Mucosa of gallbladder (tissue), 1 donor: ENCODE results near the gene NARS2. TPM values are rescaled to one million over a fixed set of nuclear protein-coding genes. Genes with fewer than 3 reads are reported as not detected.
"Not testable (repeated sequence)": the region's sequence is repeated elsewhere in the genome, so short reads cannot be mapped to it uniquely, and the experiment has no call there.

Experiments used
- DNase-seq: peaks from one replicate; pipeline ENCODE4 v3.0.0-alpha.2; 2020; ENCODE audit warnings: low spot score
- total RNA-seq: library from RNA; stranded (reverse); gene quantifications from one replicate; pipeline ENCODE4 v1.2.1, GENCODE V29; 2021
- donor health status: DM: no; HTN: no; CAD: no.

NARS2 gene
- total RNA-seq, 1 donor from 2014 or later, result 16.3 TPM

- DNase-seq, result no peak
Measured at GRCh38 chr11:78493413-78493975, 81.2 kb downstream of the NARS2 start.

GRCh38 chr11:78492973-78493372 lies 81.7 kb downstream of the NARS2 start:
- no peak for DNase-seq

GRCh38 chr11:78489184-78489583 lies 85.5 kb downstream of the NARS2 start:
- no peak for DNase-seq

- no peak for DNase-seq
Measured at GRCh38 chr11:78478536-78478935, 96.1 kb downstream of the NARS2 start.

GRCh38 chr11:78476066-78476465 lies 98.6 kb downstream of the NARS2 start:
- DNase-seq, result peak; percentile 87

- no peak for DNase-seq
Measured at GRCh38 chr11:78474451-78474850, 100.2 kb downstream of the NARS2 start.

- no peak for DNase-seq
Measured at GRCh38 chr11:78472905-78473304, 101.8 kb downstream of the NARS2 start.

- no peak for DNase-seq
Measured at GRCh38 chr11:78472382-78472781, 102.3 kb downstream of the NARS2 start.

- no peak for DNase-seq
Measured at GRCh38 chr11:78470861-78471442, 103.7 kb downstream of the NARS2 start.

GRCh38 chr11:78469896-78470295 lies 104.8 kb downstream of the NARS2 start:
- no peak for DNase-seq

GRCh38 chr11:78467931-78468330 lies 106.7 kb downstream of the NARS2 start:
- DNase-seq, result no peak

- DNase-seq, result no peak
Measured at GRCh38 chr11:78467370-78467769, 107.3 kb downstream of the NARS2 start.

GRCh38 chr11:78465169-78465942 lies 109.3 kb downstream of the NARS2 start:
- DNase-seq, result no peak

- not testable (repeated sequence) for DNase-seq
Measured at GRCh38 chr11:78464787-78465168, 109.9 kb downstream of the NARS2 start.

- no peak for DNase-seq
Measured at GRCh38 chr11:78460471-78460870, 114.2 kb downstream of the NARS2 start.

GRCh38 chr11:78459738-78460137 lies 114.9 kb downstream of the NARS2 start:
- DNase-seq, result no peak

GRCh38 chr11:78457448-78457847 lies 117.2 kb downstream of the NARS2 start:
- no peak for DNase-seq

- no peak for DNase-seq
Measured at GRCh38 chr11:78453140-78453935, 121.3 kb downstream of the NARS2 start.

- no peak for DNase-seq
Measured at GRCh38 chr11:78451371-78452150, 123.1 kb downstream of the NARS2 start.

- DNase-seq, result no peak
Measured at GRCh38 chr11:78450866-78451265, 123.8 kb downstream of the NARS2 start.

- DNase-seq, result no peak
Measured at GRCh38 chr11:78449866-78450265, 124.8 kb downstream of the NARS2 start.

- DNase-seq, result no peak
Measured at GRCh38 chr11:78446210-78446609, 128.5 kb downstream of the NARS2 start.
